ENCODE results near the gene MED27.
A peak's percentile ranks its signal among the peaks of the same experiment; 100 is the strongest.
"Not testable (repeated sequence)": the region's sequence is repeated elsewhere in the genome, so short reads cannot be mapped to it uniquely, and the experiment has no call there.

The MED27 gene

DNA sequence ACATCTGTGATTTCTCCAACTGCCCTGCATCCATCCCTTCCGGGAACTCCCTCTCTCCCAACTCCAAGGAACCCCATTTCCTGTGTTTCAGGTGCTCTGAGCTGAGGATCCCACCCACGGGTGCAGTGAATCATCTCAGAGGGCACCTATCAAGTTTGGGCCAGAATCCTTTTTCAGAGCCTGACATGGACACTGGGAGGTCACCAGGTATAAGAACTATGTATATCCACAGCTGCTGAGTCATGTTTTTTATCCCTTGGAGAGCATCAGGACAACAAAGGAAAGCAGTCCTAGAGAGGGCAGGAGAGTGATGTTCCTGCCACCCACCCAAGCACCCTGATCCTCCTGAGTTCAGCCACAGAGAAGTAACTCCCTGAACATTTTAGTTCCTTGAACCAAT, 3.8 kb downstream of the MED27 start:
- no peak for DNase-seq

DNA sequence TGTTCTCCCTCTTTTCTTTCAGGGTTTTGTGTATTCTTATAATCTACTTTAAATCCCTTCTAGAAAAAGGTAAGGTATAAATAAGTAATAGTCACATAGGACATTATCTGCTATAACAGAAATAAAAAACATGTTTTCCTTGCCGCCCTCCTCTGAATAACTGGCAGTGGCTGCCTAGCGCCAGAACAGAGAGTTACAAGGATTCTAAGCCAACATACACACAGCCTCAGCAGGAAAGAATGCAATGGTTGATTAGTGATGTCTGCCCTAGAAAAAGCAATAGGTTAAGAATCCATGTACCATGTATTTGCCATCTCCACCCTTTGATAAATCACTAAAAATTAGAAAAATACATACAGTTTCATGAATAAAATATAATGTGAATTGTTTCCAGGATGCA, 4.9 kb downstream of the MED27 start:
- DNase-seq = peak; percentile 33

DNA sequence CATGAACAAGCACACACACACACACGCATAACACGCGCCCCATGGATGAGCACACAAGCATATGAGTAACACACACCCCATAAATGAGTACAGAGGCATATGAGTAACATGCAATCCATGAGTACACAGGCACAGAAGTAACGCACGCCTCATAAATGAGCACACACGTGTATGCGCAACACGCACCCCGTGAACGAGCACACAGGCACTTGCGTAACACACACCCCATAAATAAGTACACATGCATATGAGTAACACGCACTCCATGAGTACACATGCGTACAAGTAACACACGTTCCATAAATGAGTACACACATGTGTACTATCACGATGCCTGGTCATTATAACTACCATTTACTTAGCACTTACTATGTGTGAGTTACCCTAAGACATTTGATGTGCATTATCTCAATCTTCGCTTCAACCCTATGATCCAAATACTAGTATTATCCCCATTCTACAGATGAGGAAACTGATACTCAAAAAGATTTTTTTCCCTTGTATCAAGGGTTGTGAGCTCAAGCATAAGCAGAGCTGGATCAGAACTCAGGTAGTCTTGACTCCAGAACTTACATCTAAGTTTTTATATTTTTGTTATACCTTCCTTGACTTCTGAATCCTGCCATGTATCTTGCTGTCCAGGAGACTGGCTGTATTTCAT, 7.7 kb downstream of the MED27 start:
- no peak for DNase-seq

DNA sequence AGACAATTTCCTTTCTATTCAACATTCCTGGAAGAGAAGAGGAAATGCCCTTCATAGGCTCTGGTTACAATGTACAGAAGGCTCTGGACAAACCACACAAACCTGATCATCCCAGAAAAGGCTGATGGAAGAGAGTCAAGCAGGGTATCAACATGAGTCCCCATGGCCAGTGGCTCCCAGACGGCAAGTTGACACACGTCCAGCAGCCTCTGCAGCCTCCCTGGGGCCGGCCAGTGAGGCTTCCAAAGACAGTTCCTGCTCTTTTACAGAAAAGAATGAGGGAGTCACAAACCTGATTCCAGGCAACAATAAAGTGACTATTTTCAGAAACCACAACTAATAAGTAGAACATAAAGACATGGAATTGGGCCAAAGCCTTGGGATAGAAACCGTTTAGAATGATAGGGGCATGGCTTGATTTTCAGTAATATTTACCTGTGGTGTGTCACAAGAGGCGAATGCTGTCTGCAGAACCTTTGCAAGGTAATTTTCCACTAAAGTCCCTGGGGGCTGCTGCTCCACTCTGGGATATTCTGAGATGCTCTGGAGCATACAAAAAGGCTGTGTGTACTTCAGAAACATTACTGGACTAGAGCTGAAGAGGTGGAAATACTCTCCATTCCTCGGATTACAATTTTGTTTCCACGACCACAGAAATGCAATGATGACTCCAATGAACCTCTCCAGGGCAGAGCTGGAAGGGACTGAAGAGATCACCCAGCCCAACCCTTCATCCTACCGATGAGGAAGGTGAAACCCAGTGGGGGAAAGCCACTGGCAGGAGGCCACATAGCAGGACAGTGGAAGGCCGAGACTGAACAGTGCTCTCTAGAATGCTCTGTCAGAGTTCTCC, 10.4 kb downstream of the MED27 start:
- peak; percentile 88 for DNase-seq

DNA sequence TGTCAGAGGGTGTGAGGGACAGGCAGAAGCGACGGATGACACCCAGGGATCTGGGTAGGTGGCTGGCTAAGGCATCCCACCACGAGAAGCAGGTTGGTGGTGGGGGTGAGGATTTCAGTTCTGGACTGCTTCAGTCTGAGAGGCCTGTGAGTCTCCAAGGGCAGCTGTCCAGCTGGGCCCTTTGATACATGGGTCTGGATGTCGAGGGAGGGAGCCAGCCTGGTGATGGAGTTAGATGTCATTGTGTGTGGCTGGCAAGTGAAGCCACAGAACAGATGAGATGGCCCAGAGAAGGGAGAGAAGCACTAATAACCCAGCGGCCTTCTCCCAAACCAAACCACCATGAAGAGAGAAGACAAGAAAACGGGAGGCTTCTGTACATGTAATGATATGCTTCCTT, 11.1 kb downstream of the MED27 start:
- no peak for DNase-seq

DNA sequence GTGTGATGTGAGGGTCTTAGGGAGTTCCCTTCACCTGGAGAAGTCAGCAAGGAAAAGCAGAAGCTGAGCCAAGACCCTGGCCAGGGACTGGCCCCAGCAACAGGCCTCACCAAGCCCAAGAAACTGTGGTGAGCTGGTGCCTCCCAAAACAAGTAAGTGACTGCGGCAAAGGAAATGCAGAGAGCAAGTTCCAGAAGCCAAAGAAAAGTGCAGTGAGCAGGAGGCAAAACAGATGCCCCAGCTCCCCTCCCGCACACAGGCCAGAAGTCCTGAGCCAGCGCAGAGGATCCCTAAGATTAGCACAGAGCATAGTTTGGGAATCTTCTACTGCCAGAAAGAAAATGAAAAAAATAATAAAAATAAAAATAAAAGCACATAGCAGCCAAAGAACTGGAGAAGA, 13.2 kb downstream of the MED27 start:
- DNase-seq = no peak

DNA sequence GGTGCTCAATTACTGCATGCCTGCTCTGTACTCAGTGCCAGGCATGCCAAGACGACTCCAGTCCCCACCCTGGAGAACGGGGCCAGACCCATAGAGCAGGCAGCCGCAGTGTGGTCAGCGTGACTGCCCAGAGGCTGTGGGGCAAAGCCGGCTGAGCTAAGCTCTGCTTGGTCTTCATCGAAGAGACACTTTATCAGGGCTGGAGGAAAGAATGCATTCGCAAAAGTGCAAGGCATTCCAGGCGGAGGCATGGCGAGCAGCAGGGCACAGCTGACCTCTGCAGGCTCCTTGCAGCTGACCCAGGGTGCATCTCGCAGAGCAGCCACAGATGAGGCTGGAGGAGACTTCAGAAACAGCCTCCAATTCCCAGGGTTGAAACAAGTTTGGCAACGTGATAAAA, 13.6 kb downstream of the MED27 start:
- DNase-seq = no peak

DNA sequence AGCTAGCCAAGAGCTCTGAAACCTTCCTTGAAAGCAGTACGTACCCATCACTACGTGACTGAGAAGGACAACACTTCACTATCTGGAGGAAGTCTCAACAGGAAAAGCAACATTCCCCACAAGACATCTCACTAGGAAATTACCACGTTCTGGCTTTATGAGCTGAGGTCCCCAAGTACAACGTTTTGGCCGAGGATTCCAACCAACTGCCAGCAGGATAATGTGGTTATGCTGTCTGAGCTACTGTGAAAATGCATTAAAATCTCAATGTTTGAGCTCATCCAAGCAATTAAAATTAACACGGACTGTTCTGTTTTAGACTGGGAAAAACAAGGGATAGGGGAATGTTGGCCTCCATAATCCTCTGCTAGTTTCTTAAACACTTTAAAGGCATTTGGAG, 16.4 kb downstream of the MED27 start:
- DNase-seq = no peak

DNA sequence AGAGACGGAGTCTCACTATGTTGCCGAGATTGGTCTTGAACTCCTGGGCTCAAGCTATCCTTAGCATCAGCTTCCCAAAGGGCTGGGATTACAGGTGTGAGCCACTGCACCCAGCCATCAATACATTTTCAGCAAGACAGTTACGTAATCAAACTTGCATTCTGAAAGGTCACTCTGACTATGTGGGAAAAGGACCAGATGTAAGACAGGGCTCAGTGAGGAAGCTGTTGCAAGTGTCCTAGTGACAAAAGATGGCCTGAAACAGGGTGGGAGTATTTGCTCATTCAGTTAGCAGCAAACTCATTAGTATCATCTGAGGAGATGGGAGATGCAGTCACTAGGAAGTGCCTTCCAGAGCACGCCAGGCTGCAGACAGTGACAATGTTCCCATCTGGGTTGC, 16.9 kb downstream of the MED27 start:
- DNase-seq = no peak

DNA sequence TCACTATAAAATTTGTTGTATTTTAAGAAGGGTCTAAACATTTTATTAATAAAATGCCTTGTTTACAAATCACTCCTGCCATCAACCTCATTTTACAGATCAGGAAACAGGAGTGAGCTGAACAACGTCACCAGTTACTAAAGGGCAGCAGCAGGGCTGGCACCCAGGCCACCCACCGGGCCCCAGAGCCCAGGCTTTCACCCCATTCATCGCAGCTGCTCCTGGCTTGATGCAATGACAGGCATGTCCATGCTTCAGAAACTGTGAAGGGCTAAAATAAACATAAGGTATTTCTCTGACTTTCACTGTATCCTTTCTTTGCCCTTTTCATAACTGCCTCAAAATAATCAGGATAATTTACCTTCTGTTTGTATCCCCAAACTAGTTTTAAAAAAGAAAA, 18.1 kb downstream of the MED27 start:
- no peak for DNase-seq

DNA sequence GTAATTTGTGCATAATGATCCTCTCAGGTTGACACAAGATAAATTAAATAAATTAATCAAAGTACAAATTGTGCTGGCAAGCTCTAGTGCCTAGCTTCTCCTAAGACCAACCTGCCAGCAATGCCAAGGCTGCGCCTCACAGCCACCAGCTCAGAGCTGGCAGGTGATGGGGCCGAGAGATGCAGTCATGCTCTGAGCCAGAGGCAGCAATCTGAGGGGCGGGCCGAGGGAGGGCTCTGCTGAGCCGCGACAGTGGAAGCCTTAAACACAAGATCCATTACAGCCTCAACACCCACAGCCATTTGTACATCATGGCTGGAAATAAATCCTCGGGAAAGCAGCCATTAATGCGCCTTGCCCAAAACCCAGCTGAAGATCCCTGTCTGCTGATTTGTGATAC, 20.3 kb downstream of the MED27 start:
- DNase-seq = no peak

DNA sequence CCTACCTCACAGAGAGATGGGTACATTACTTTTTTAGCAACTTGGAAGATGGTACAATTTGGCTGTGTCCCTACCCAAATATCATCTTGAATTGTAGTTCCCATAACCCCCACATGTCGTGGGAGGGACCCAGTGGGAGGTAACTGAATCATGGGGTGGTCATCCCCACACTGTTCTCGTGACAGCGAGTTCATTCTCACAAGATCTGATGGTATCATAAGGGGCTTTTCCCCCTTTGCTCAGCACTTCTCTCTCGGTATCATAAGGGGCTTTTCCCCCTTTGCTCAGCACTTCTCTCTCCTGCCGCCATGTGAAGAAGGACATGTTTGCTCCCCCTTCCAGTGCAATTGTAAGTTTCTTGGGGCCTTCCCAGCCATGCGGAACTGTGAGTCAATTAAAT, 21.4 kb downstream of the MED27 start:
- DNase-seq = not testable (repeated sequence)

DNA sequence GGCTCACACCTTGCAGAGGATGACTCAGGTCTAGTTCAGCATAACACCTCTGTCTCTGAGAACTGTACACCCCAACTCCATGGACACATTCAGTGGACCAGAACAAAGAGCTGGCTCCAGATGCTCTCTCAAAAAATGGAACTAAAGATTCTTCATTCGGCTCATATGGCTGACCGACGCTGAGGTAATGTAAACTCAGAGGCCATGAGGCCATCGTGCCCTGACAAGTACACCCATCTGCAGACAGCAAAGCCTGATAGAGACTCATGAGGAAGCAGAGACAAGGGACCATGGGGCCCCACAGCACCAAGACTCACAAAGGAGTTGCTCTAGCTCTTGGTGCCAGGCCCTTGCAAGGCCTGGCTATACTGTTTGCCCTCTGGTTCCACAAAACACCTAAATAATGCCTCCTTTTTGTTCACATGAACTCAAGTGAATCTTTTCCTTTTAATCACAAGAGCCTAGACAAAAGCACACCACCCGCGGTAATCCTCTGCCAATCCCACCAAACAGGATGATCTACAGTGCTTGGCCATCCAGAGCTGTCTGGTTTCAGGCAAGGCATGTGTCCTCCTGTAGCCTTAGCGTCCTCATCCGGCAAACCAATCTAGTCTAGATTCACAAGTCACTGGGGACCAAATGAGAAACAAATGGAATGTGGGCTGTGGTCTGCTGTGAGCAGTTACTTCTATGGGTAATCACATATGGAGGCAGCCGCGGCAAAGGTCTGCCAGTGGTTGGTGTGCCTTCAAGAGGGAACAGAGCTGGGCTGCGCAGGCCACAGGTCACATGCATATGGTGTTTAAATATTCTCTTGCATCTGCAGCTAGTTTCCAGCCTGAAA, 22.7 kb downstream of the MED27 start:
- DNase-seq = peak; percentile 52

DNA sequence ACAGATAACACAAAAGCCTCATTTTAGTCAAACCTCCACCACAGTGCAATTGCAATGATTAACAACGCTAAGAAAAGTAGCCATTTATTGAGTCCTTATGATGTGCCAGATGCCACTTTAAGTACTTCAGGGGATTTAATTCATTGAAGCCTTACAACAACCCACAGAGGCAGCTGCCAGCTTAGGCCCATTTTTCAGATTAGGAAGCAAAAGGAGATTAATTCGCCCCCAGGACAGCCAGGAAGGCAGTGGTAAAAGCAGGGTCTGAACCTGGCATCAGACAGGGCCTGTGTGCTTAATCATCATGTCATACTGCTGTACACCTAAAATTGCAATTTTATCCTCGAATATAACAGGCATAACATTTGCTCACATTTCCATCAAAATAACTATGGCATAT, 23.9 kb downstream of the MED27 start:
- DNase-seq = no peak

DNA sequence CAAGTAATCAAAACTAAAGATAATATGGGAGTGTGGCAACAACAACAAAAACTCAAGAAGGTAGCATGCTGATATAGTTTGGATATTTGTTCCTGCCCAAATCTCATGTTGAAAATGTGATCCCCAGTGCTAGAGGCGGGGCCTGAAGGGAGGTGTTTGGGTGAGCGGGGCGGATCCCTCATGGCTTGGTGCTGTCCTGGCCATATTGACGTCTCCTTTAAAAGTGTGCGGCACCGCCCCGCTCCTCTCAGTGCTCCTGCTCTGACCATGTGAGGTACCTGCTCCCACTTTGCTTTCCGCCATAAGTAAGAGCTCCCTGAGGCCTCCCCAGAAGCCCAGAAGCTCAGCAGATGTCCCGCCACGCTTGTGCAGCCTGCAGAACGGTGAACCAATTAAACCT, 25.6 kb downstream of the MED27 start:
- no peak for DNase-seq

DNA sequence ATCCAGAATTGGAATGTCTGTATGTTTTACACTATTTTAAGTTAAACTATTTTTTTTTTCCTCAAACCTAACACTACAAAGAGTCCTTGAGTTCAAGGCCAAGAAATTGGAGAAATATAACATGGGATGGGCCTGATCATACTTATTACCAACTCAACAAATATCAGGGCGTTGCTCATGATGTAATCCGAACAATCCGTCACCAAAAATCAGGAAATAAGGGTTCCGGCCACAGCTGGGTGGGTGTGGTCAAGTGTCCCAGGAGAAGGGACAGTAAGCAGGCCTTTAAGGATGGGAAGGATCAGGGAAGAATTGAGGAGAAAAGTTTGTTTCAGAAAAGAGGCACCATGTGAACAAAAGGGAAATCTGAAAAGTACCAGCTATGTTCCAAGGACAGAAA, 29.8 kb downstream of the MED27 start:
- DNase-seq = no peak

DNA sequence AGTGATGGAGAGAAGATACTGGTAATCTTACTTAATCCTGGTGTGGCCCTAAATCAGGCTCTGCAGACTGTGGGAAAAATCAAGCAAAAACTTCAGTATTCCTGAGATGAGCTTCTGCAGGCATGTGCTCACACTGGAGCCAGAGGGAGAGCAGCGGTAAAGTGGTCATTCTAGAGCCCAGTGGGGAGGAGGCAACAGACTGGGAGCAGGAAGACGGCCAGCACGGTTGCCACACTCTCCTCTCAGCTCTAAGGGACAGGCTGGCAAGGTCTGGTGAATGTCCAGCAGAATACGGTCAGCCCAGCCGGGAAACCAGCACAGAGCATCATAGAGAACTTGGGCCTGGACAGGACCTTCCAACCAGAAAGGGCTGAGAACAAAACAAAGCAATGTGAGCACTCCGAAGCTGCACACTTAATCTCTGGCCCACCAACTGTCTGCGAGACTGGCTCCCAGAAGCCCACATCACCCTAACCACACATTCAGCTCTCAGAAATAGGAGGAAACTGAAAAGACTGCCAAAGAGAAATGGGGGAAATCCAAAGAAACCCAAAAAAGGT, 30.3 kb downstream of the MED27 start:
- peak; percentile 52 for DNase-seq

DNA sequence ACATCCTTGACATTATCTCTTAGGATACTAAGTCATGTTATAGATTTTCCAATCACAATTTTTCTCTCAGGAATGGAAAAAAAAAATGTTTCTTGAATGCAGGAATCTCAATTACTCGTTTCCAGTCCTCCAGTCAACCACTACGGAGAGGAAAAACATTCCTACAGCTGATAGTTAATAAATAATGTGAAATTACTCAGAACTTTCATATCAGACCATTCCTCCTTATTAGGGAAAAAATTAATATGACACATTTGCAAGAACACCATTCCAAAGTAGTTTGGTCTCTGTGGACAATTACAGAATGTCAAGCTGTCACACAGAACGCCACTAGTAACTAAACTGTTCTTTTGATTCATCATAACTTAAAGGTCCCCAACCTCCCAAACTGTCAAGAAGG, 31.5 kb downstream of the MED27 start:
- peak; percentile 54 for DNase-seq

DNA sequence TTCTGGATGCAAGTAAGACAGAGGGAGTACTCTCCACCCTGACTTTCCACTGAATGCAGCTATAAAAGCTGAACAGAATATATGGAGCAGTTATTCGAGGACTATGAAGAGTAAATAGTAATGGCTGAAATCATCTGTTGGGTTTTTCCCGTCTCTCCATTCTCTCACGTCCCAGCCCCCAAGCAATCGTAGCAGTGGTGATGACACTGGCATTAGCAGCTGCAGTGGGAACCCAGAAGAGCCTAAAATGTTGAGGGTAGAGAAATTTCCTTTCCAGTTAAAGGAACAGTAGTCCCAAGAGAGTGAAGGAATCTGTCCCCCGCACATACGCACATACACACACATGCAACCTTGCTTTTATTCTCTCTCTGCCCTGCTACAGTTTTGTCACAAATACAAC, 33.2 kb downstream of the MED27 start:
- peak; percentile 32 for DNase-seq

DNA sequence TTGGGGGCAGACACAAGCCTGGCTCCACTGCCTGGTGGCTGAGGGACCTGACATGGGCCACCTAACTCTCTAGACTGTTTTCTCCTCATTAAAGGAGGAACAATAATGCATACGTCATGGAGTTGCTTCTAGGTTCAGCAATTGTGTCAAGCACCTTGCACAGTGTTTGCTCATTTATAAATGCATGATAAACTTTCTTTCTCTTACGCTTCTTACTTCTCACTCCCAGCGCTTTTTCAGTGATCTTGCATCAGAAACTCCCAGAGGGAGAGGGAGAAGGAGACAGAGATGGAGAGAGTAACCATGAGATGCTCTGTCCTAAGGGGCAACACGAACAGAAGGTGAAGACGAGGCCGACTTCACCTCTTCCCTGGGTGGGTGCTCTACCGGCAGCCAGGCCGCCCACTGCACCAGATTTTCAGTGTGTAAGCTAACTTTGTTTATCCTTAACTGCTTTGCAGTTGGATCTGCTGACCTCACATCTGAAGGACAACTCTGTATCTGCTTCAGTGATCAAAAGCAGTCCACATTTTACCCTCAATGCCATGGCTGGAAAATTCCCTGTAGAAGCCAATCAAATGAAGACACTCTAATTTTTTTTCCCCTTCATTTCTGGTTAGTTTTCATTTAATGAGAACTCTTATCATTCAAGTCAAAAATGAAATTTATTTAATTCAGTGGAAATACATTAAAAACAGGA, 35.3 kb downstream of the MED27 start:
- peak; percentile 23 for DNase-seq

DNA sequence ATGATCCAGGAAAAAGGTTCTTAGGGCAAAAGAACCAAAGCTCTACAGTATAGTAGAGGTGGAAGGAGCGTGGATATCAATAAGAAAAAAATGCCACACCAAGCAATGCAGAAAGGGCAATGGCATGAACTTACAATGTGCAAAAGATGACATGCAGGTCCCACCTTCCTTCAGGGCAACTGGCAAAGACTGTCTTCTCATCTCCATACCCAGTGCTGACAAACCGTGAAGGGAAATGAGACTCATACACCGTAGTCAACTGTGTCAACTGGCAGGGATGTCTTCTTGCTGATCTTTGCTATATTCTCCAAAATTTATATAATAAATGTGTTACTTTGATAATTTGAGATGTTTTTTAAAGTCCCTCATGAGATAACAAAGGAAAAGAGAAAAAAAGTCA, 36.0 kb downstream of the MED27 start:
- DNase-seq = no peak

DNA sequence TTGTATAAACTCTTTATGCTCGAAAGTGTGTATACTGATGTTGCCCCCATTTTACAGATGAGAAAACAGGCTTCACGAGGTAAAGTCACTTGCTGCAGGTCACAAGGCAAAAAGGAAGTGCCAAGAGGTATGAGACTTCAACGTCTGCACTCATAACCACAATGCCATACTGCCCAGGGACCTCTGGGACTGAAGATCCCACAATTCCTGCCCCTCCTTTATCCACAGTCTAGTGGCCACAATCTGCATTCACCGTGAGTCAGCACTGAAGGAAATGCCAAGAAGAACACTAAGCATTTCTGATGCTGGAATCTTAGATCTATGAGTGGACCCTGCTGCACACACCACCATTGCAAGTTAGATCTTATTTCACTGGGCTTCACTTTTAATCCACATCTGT, 37.3 kb downstream of the MED27 start:
- DNase-seq = peak; percentile 98

Data from fibroblast of skin of abdomen (primary cell).